B cell (primary cell): ENCODE results near the gene MTUS2.

Source experiments
- CTCF ChIP-seq: fragments of 200-600 bp; IDR thresholded peaks from one replicate; pipeline ENCODE4 v1.8.0; 2022; ENCODE audit warnings: antibody characterized with exemption, mild to moderate bottlenecking
- EZH2 ChIP-seq: IDR thresholded peaks from 2 replicates; pipeline ENCODE4 v1.6.1; 2012; ENCODE audit warnings: borderline replicate concordance, low read depth, mild to moderate bottlenecking, moderate library complexity, low read length; ENCODE audit not compliant: insufficient read depth, poor library complexity, severe bottlenecking

- TF ChIP-seq CTCF (no peak), EZH2 (no peak)
These were observed 519.5 kb downstream of the MTUS2 start for GRCh38 chr13:29339386-29340272.
